Measurements from ENCODE around the gene EXTL2. TPM values are rescaled to one million over a fixed set of nuclear protein-coding genes. Genes with fewer than 3 reads are reported as not detected.
"Not testable (repeated sequence)": the region's sequence is repeated elsewhere in the genome, so short reads cannot be mapped to it uniquely, and the experiment has no call there.

EXTL2 gene
- total RNA-seq, 1 donor from 2014 or later = 20.4 TPM

GRCh38 chr1:100889007-100889406 is 5.6 kb downstream of the EXTL2 start:
- H3K9ac ChIP-seq (ENCODE audit: low read depth in 1 of 3, low read length in 3 of 3); H3K4me1 ChIP-seq (ENCODE audit: control insufficient read depth in 3 of 3, insufficient read depth in 3 of 3, low read length in 3 of 3); H3K27me3 ChIP-seq (ENCODE audit: control insufficient read depth in 3 of 3, insufficient read depth in 3 of 3, low read length in 3 of 3); H3K27ac ChIP-seq (ENCODE audit: low read depth, low read length); H3K36me3 ChIP-seq (ENCODE audit: control insufficient read depth in 3 of 3, insufficient read depth in 3 of 3, low read length in 3 of 3); H3K9me3 ChIP-seq (ENCODE audit: control insufficient read depth in 3 of 3, low read length in 3 of 3); H3K4me3 ChIP-seq (ENCODE audit: low read length in 3 of 3): not testable (repeated sequence)

- H3K9me3 ChIP-seq (ENCODE audit: control insufficient read depth in 3 of 3, low read length in 3 of 3) = no peaks in the 10 kb centered on the region
- no peak overlapping the region for H3K27ac ChIP-seq (ENCODE audit: low read depth, low read length)
- H3K9ac ChIP-seq (ENCODE audit: low read depth in 1 of 3, low read length in 3 of 3) = no peak overlapping the region
- H3K4me3 ChIP-seq (ENCODE audit: low read length in 3 of 3) = no peak overlapping the region
- H3K4me1 ChIP-seq (ENCODE audit: control insufficient read depth in 3 of 3, insufficient read depth in 3 of 3, low read length in 3 of 3) = no peaks in the 10 kb centered on the region
- H3K27me3 ChIP-seq (ENCODE audit: control insufficient read depth in 3 of 3, insufficient read depth in 3 of 3, low read length in 3 of 3) = no peaks in the 10 kb centered on the region
- no peaks in the 10 kb centered on the region for H3K36me3 ChIP-seq (ENCODE audit: control insufficient read depth in 3 of 3, insufficient read depth in 3 of 3, low read length in 3 of 3)
Observed at GRCh38 chr1:100883963-100884362, 10.7 kb downstream of the EXTL2 start.

GRCh38 chr1:100882698-100883097 is 11.9 kb downstream of the EXTL2 start:
- Histone ChIP-seq H3K36me3 (ENCODE audit: control insufficient read depth in 3 of 3, insufficient read depth in 3 of 3, low read length in 3 of 3) (peaks cover 0 to under 1% (median 0%) of the 10 kb centered on the region in 3 donors), H3K9me3 (ENCODE audit: control insufficient read depth in 3 of 3, low read length in 3 of 3) (no peaks in the 10 kb centered on the region), H3K27ac (ENCODE audit: low read depth, low read length) (no peak overlapping the region), H3K27me3 (ENCODE audit: control insufficient read depth in 3 of 3, insufficient read depth in 3 of 3, low read length in 3 of 3) (no peaks in the 10 kb centered on the region), H3K4me3 (ENCODE audit: low read length in 3 of 3) (no peak overlapping the region), H3K9ac (ENCODE audit: low read depth in 1 of 3, low read length in 3 of 3) (no peak overlapping the region), H3K4me1 (ENCODE audit: control insufficient read depth in 3 of 3, insufficient read depth in 3 of 3, low read length in 3 of 3) (no peaks in the 10 kb centered on the region)

GRCh38 chr1:100881687-100882086 is 13.0 kb downstream of the EXTL2 start:
- Histone ChIP-seq H3K36me3 (ENCODE audit: control insufficient read depth in 3 of 3, insufficient read depth in 3 of 3, low read length in 3 of 3) (peaks cover 0 to 3% (median 0%) of the 10 kb centered on the region in 3 donors), H3K4me1 (ENCODE audit: control insufficient read depth in 3 of 3, insufficient read depth in 3 of 3, low read length in 3 of 3) (no peaks in the 10 kb centered on the region), H3K27ac (ENCODE audit: low read depth, low read length) (no peak overlapping the region), H3K9ac (ENCODE audit: low read depth in 1 of 3, low read length in 3 of 3) (no peak overlapping the region), H3K27me3 (ENCODE audit: control insufficient read depth in 3 of 3, insufficient read depth in 3 of 3, low read length in 3 of 3) (no peaks in the 10 kb centered on the region), H3K4me3 (ENCODE audit: low read length in 3 of 3) (no peak overlapping the region), H3K9me3 (ENCODE audit: control insufficient read depth in 3 of 3, low read length in 3 of 3) (no peaks in the 10 kb centered on the region)

- Histone ChIP-seq H3K27me3 (ENCODE audit: control insufficient read depth in 3 of 3, insufficient read depth in 3 of 3, low read length in 3 of 3) (no peaks in the 10 kb centered on the region), H3K9ac (ENCODE audit: low read depth in 1 of 3, low read length in 3 of 3) (no peak overlapping the region), H3K4me3 (ENCODE audit: low read length in 3 of 3) (no peak overlapping the region), H3K9me3 (ENCODE audit: control insufficient read depth in 3 of 3, low read length in 3 of 3) (no peaks in the 10 kb centered on the region), H3K4me1 (ENCODE audit: control insufficient read depth in 3 of 3, insufficient read depth in 3 of 3, low read length in 3 of 3) (no peaks in the 10 kb centered on the region), H3K27ac (ENCODE audit: low read depth, low read length) (no peak overlapping the region), H3K36me3 (ENCODE audit: control insufficient read depth in 3 of 3, insufficient read depth in 3 of 3, low read length in 3 of 3) (peaks cover 0 to 3% (median 0%) of the 10 kb centered on the region in 3 donors)
Observed at GRCh38 chr1:100879422-100879821, 15.2 kb downstream of the EXTL2 start.

- Histone ChIP-seq H3K9me3 (ENCODE audit: control insufficient read depth in 3 of 3, low read length in 3 of 3) (no peaks in the 10 kb centered on the region), H3K4me3 (ENCODE audit: low read length in 3 of 3) (no peak overlapping the region), H3K27me3 (ENCODE audit: control insufficient read depth in 3 of 3, insufficient read depth in 3 of 3, low read length in 3 of 3) (no peaks in the 10 kb centered on the region), H3K4me1 (ENCODE audit: control insufficient read depth in 3 of 3, insufficient read depth in 3 of 3, low read length in 3 of 3) (no peaks in the 10 kb centered on the region), H3K27ac (ENCODE audit: low read depth, low read length) (no peak overlapping the region), H3K9ac (ENCODE audit: low read depth in 1 of 3, low read length in 3 of 3) (no peak overlapping the region), H3K36me3 (ENCODE audit: control insufficient read depth in 3 of 3, insufficient read depth in 3 of 3, low read length in 3 of 3) (peaks cover 0 to 3% (median 0%) of the 10 kb centered on the region in 3 donors)
Observed at GRCh38 chr1:100876291-100876690, 18.4 kb downstream of the EXTL2 start.

GRCh38 chr1:100875228-100875627 is 19.4 kb downstream of the EXTL2 start:
- Histone ChIP-seq H3K27ac (ENCODE audit: low read depth, low read length) (no peak overlapping the region), H3K36me3 (ENCODE audit: control insufficient read depth in 3 of 3, insufficient read depth in 3 of 3, low read length in 3 of 3) (peaks cover 0 to 3% (median 0%) of the 10 kb centered on the region in 3 donors)

GRCh38 chr1:100874433-100874832 is 20.2 kb downstream of the EXTL2 start:
- Histone ChIP-seq H3K4me3 (ENCODE audit: low read length in 3 of 3) (no peak overlapping the region), H3K9ac (ENCODE audit: low read depth in 1 of 3, low read length in 3 of 3) (no peak overlapping the region), H3K9me3 (ENCODE audit: control insufficient read depth in 3 of 3, low read length in 3 of 3) (no peaks in the 10 kb centered on the region), H3K4me1 (ENCODE audit: control insufficient read depth in 3 of 3, insufficient read depth in 3 of 3, low read length in 3 of 3) (no peaks in the 10 kb centered on the region), H3K27me3 (ENCODE audit: control insufficient read depth in 3 of 3, insufficient read depth in 3 of 3, low read length in 3 of 3) (no peaks in the 10 kb centered on the region), H3K27ac (ENCODE audit: low read depth, low read length) (no peak overlapping the region), H3K36me3 (ENCODE audit: control insufficient read depth in 3 of 3, insufficient read depth in 3 of 3, low read length in 3 of 3) (peaks cover 0 to 3% (median 0%) of the 10 kb centered on the region in 3 donors)

More at GRCh38 chr1:100875228-100875627, 19.4 kb downstream of the EXTL2 start:
- Histone ChIP-seq H3K4me3 (ENCODE audit: low read length in 3 of 3) (no peak overlapping the region), H3K27me3 (ENCODE audit: control insufficient read depth in 3 of 3, insufficient read depth in 3 of 3, low read length in 3 of 3) (no peaks in the 10 kb centered on the region), H3K4me1 (ENCODE audit: control insufficient read depth in 3 of 3, insufficient read depth in 3 of 3, low read length in 3 of 3) (no peaks in the 10 kb centered on the region), H3K9ac (ENCODE audit: low read depth in 1 of 3, low read length in 3 of 3) (no peak overlapping the region), H3K9me3 (ENCODE audit: control insufficient read depth in 3 of 3, low read length in 3 of 3) (no peaks in the 10 kb centered on the region)

GRCh38 chr1:100869996-100870395 is 24.6 kb downstream of the EXTL2 start:
- no peak overlapping the region for H3K9ac ChIP-seq (ENCODE audit: low read depth in 1 of 3, low read length in 3 of 3)
- no peaks in the 10 kb centered on the region for H3K27me3 ChIP-seq (ENCODE audit: control insufficient read depth in 3 of 3, insufficient read depth in 3 of 3, low read length in 3 of 3)
- no peaks in the 10 kb centered on the region for H3K9me3 ChIP-seq (ENCODE audit: control insufficient read depth in 3 of 3, low read length in 3 of 3)
- no peak overlapping the region for H3K4me3 ChIP-seq (ENCODE audit: low read length in 3 of 3)
- no peaks in the 10 kb centered on the region for H3K4me1 ChIP-seq (ENCODE audit: control insufficient read depth in 3 of 3, insufficient read depth in 3 of 3, low read length in 3 of 3)
- H3K36me3 ChIP-seq (ENCODE audit: control insufficient read depth in 3 of 3, insufficient read depth in 3 of 3, low read length in 3 of 3) = no peaks in the 10 kb centered on the region
- no peak overlapping the region for H3K27ac ChIP-seq (ENCODE audit: low read depth, low read length)

- Histone ChIP-seq H3K4me1 (ENCODE audit: control insufficient read depth in 3 of 3, insufficient read depth in 3 of 3, low read length in 3 of 3) (no peaks in the 10 kb centered on the region), H3K9me3 (ENCODE audit: control insufficient read depth in 3 of 3, low read length in 3 of 3) (no peaks in the 10 kb centered on the region), H3K4me3 (ENCODE audit: low read length in 3 of 3) (no peak overlapping the region), H3K36me3 (ENCODE audit: control insufficient read depth in 3 of 3, insufficient read depth in 3 of 3, low read length in 3 of 3) (no peaks in the 10 kb centered on the region), H3K9ac (ENCODE audit: low read depth in 1 of 3, low read length in 3 of 3) (no peak overlapping the region), H3K27ac (ENCODE audit: low read depth, low read length) (no peak overlapping the region), H3K27me3 (ENCODE audit: control insufficient read depth in 3 of 3, insufficient read depth in 3 of 3, low read length in 3 of 3) (no peaks in the 10 kb centered on the region)
Observed at GRCh38 chr1:100868364-100868995, 26.2 kb downstream of the EXTL2 start.
